Peyer's patch (tissue), 4 donors: Measurements from ENCODE around the gene CACNA2D4. TPM values are rescaled to one million over a fixed set of nuclear protein-coding genes. Genes with fewer than 3 reads are reported as not detected.

ENCODE experiments used
- DNase-seq, 3 donors: peaks; one replicate each; pipeline ENCODE4 v3.0.0-alpha.2; 2017 to 2019
- H3K27ac ChIP-seq, 4 donors: fragments of 200-600 bp; sonication (generic); one replicate each; pipeline ENCODE4 v1.5.1; 2016 to 2019
- H3K27me3 ChIP-seq, 2 donors: fragments of 200-600 bp; sonication (generic); one replicate each; pipeline ENCODE4 v1.5.1; 2019
- H3K36me3 ChIP-seq, 3 donors: fragments of 200-600 bp; sonication (generic); one replicate each; pipeline ENCODE4 v1.5.1; 2016 to 2019
- H3K4me1 ChIP-seq, 4 donors: fragments of 200-600 bp; sonication (generic); one replicate each; pipeline ENCODE4 v1.5.1; 2016 to 2019
- H3K4me3 ChIP-seq, 4 donors: fragments of 200-600 bp; sonication (generic); 1 replicate in 3 of 4; 2 replicates in 1 of 4; pipeline ENCODE4 v1.5.1; 2016 to 2019; ENCODE audit warnings: mild to moderate bottlenecking in 1 of 4
- H3K9me3 ChIP-seq, 4 donors: fragments of 200-600 bp; sonication (generic); one replicate each; pipeline ENCODE4 v1.5.1; 2016 to 2019; ENCODE audit warnings: mild to moderate bottlenecking in 1 of 4
- CTCF ChIP-seq, 6 experiments: fragments of 450-650 bp in 4 of 6; fragments of 200-600 bp in 2 of 6; sonication (generic) in 1 of 6; IDR thresholded peaks; one replicate each; pipeline ENCODE4 v1.5.1; 2017 to 2019; ENCODE audit warnings: antibody characterized with exemption in 6 of 6, mild to moderate bottlenecking in 3 of 6, moderate library complexity in 1 of 6
- POLR2A ChIP-seq, 2 donors: fragments of 450-650 bp; IDR thresholded peaks; one replicate each; pipeline ENCODE4 v1.5.1; 2017; ENCODE audit warnings: antibody characterized with exemption in 2 of 2, mild to moderate bottlenecking in 2 of 2, moderate library complexity in 2 of 2
- total RNA-seq, 4 donors: library from RNA; depleted of rRNA; stranded (reverse); fragments of >200 nt; gene quantifications; one replicate each; pipeline ENCODE4 v1.1.0, GENCODE V29; 2016

The CACNA2D4 gene
- total RNA-seq, 4 donors from 2014 or later = 9.5 to 19.3 (median 12.3) TPM

DNA sequence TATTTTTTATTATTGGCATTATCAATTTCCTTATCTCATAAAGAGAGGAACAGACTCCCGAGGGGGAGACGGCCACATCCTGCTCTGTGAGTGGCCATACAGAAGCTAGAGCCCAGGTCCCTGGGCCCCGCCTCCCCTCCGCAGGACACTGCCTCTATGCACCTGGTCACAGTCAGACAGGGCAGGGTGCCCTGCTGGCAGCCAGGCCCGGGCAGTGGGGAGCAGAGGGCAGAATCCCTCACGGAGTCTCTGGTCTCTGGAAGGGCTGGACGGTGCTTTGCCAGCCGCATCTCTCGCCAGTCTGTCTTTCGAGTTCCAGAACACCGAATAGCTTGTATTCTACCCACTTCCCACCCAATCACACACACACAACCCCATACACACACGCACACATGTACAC lies 16.4 kb upstream of the CACNA2D4 start:
- no peaks in the 10 kb centered on the region for H3K27me3 ChIP-seq
- H3K27ac ChIP-seq = no peak overlapping the region
- H3K9me3 ChIP-seq = no peaks in the 10 kb centered on the region
- H3K4me3 ChIP-seq = no peak overlapping the region
- no peak for DNase-seq
- H3K36me3 ChIP-seq = peaks cover 0 to 5% (median 0%) of the 10 kb centered on the region in 3 donors
- TF ChIP-seq CTCF (IDR thresholded peaks at IDR 0.05) (no peak), POLR2A (IDR thresholded peaks at IDR 0.05) (no peak)
- peaks cover 0 to 33% (median 3%) of the 10 kb centered on the region in 4 donors for H3K4me1 ChIP-seq

DNA sequence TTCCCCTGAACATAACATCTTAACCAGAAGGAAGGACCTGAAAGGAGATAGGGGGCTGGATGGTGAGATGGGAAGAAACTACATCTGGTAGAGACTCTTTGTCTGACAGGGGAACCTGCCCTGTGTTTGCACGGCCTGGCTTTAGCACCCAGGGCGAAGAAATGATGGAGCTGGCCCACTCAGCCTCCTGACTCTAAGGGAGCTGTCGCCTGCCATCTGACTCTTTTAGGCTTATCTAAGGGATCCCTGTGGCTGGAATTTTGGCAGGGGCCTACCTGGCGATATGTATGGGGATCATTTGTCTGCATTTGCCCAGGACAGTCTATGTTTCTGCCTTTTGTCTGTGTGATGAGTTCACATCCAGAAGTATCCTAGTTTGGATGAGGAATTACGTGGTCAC lies 15.6 kb upstream of the CACNA2D4 start:
- TF ChIP-seq POLR2A (IDR thresholded peaks at IDR 0.05) (no peak), CTCF (IDR thresholded peaks at IDR 0.05) (no peak)
- Histone ChIP-seq H3K4me3 (no peak overlapping the region), H3K4me1 (peaks cover 0 to 27% (median 3%) of the 10 kb centered on the region in 4 donors), H3K27ac (no peak overlapping the region), H3K27me3 (no peaks in the 10 kb centered on the region), H3K9me3 (no peaks in the 10 kb centered on the region), H3K36me3 (peaks cover 0 to 5% (median 0%) of the 10 kb centered on the region in 3 donors)
- no peak for DNase-seq

DNA sequence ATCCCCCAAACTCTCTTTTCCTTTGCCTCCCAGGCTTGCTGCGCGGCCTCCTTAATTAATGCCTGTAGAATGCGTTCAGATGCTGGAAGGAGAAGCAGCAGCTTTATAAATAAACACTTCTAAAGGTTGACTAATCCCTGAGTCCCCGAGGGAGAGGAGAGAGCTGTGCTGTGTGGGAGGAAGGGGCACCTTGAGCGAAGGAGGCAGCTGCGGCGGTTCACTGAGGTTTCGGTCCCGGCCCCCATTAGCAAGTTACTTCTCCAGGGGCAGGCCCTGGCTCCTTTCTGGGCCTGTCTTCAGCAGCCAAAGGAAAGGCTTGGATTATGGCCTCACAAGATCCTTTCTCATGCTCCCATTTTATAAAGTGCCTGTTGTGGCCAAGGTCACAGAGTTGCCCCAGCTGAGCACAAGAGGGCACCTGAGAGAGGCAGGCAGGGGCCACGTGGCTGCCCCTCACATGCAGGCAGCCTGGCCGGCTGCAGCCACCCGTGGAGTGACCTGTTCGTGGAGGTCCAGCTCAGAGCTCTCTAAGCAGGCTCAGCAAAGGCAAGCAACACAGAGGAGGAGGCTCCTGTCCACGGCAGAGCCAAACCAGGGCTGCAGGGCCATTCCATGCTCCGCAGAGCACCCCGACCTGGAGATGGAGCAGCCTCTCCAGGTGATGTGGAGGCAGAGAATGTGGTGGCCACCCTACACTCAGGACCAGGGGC lies 15.0 kb upstream of the CACNA2D4 start:
- DNase-seq = peak in 1 of 3 donors; percentile 36
- Histone ChIP-seq H3K27me3 (no peaks in the 10 kb centered on the region), H3K27ac (peak overlapping the region in 1 of 4 donors; percentile 8), H3K4me3 (no peak overlapping the region), H3K9me3 (no peaks in the 10 kb centered on the region), H3K36me3 (peaks cover 0 to 5% (median 0%) of the 10 kb centered on the region in 3 donors), H3K4me1 (peaks cover 0 to 27% (median 3%) of the 10 kb centered on the region in 4 donors)
- no peak for TF ChIP-seq CTCF (IDR thresholded peaks at IDR 0.05)

- Histone ChIP-seq H3K36me3 (no peaks in the 10 kb centered on the region), H3K27ac (peak overlapping the region in 1 of 4 donors; percentile 31), H3K9me3 (no peaks in the 10 kb centered on the region), H3K4me1 (peaks cover 0 to 17% (median 3%) of the 10 kb centered on the region in 4 donors), H3K4me3 (no peak overlapping the region), H3K27me3 (no peaks in the 10 kb centered on the region)
- DNase-seq = peak in 2 of 3 donors; percentile 60 to 72
- TF ChIP-seq POLR2A (IDR thresholded peaks at IDR 0.05) (no peak), CTCF (IDR thresholded peaks at IDR 0.05) (no peak)
Measured at GRCh38 chr12:1932264-1932777, 13.9 kb upstream of the CACNA2D4 start.

DNA sequence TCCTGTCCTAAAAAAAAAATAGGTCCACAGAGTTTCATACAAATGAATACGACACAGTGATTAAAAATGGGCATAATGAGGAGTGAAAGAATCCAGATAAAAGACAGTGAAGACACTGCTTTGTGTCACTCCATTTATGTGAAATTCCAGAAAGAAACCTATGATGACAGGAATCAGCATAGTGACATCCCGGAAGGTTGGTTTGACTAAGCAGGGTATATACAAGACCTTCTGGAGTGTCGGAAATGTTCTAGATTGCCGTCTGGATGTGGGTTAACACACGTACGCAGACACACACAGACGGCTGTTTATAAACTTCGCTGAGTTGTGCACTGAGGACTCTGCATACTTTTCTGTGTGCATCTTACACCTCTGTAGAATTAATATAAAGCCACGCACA lies 13.2 kb upstream of the CACNA2D4 start:
- Histone ChIP-seq H3K27ac (peak overlapping the region in 1 of 4 donors; percentile 26), H3K27me3 (no peaks in the 10 kb centered on the region), H3K4me3 (no peak overlapping the region), H3K36me3 (no peaks in the 10 kb centered on the region), H3K9me3 (no peaks in the 10 kb centered on the region), H3K4me1 (peaks cover 0 to 14% (median 3%) of the 10 kb centered on the region in 4 donors)
- TF ChIP-seq POLR2A (IDR thresholded peaks at IDR 0.05) (no peak), CTCF (IDR thresholded peaks at IDR 0.05) (no peak)
- DNase-seq = no peak
